Measurements from ENCODE around the gene CCDC69.

The CCDC69 gene

GRCh38 chr5:151147033-151147432 is 76.9 kb downstream of the CCDC69 start:
- TF ChIP-seq, protein P1, sequence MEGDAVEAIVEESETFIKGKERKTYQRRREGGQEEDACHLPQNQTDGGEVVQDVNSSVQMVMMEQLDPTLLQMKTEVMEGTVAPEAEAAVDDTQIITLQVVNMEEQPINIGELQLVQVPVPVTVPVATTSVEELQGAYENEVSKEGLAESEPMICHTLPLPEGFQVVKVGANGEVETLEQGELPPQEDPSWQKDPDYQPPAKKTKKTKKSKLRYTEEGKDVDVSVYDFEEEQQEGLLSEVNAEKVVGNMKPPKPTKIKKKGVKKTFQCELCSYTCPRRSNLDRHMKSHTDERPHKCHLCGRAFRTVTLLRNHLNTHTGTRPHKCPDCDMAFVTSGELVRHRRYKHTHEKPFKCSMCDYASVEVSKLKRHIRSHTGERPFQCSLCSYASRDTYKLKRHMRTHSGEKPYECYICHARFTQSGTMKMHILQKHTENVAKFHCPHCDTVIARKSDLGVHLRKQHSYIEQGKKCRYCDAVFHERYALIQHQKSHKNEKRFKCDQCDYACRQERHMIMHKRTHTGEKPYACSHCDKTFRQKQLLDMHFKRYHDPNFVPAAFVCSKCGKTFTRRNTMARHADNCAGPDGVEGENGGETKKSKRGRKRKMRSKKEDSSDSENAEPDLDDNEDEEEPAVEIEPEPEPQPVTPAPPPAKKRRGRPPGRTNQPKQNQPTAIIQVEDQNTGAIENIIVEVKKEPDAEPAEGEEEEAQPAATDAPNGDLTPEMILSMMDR (IDR thresholded peaks at IDR 0.05): no peak

DNA sequence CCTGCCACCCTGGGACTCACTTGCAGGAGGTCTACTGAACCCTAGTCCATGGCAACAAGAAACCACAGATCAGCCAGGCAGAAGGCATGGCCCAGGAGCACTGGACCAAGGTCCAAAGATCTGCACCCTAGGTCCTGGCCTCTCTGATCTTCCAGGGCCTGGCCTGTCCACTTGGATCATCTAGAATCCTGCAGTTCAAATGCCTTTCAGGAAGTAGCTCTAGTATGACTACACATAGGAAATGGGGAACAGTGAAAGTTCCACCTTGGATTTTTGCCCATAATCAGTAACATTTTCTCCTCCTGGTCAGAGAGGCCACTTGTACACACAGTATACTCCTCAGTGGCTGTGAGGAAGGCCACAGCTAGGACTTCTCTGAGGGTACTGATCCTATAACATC is 77.8 kb downstream of the CCDC69 start:
- TF ChIP-seq, protein P1 (IDR thresholded peaks at IDR 0.05): no peak

GRCh38 chr5:151144922-151145321 is 79.0 kb downstream of the CCDC69 start:
- TF ChIP-seq, protein P1 (IDR thresholded peaks at IDR 0.05): no peak

DNA sequence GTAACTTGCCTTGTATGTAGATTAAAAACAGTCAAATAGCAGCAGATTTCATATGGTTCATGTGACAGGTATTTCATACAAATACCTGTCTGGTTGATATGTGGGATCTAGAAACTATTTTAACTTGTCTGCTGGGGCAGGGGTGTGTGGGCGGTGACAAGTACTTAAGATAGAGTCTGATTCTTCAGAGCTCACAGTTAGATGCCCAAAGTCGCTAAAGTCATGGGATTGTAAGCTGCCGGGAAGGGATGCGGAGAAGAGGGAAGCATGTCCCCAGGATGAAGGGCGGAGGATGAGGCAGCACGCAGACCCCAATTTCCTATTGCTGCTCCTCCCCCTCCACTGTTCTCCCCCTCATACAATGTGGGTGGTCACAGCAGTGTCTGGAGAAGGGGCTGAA is 79.6 kb downstream of the CCDC69 start:
- TF ChIP-seq, protein P1 (IDR thresholded peaks at IDR 0.05): no peak

DNA sequence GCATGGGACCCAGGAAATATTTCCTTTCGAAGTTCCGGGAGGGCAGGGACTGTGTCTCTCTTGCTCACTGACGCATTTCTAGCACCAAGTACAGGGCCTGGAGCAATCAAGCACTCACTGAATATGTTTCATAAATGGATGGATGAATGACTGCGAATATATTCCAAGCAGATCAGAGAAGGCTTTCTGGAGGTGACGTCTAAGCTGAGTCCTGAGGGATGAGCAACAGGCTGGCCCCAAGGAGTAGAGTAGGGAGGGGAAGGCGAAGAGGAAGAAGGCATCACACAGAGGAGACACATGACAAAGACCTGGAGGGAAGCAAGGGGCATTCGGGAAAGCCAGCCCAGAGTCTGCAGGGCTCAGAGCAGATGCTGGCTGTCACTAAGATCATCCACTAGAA is 80.2 kb downstream of the CCDC69 start:
- TF ChIP-seq, protein P1 (IDR thresholded peaks at IDR 0.05): no peak

DNA sequence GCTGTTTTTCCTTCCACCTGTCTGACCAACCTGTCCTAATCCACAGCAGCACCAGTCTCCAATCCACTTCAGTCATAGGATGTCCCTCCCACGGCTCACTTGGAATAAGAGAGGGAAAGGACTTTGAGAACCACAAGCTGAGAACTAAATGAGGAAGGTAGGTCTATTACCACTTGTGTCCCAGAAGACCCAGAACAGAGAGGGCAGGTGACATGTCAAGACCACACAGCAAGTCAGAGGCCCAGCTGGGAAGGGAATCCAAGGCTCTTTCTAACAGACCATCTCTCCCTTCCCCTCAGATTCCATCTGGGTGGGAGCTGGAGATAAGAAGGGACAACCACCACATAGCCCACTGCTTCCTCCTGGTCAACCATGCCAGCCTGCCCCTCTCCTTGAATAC is 81.0 kb downstream of the CCDC69 start:
- TF ChIP-seq, protein P1 (IDR thresholded peaks at IDR 0.05): no peak

GRCh38 chr5:151141535-151141934 is 82.4 kb downstream of the CCDC69 start:
- TF ChIP-seq, protein P1 (IDR thresholded peaks at IDR 0.05): no peak
